ENCODE measurements around the gene EVA1A. TPM values are rescaled to one million over a fixed set of nuclear protein-coding genes. Genes with fewer than 3 reads are reported as not detected.

EVA1A gene
- total and polyA plus RNA-seq, 2 donors (not counting 1 experiment from before 2014, with no cell fraction given): 22.8 to 31.7 TPM

DNA sequence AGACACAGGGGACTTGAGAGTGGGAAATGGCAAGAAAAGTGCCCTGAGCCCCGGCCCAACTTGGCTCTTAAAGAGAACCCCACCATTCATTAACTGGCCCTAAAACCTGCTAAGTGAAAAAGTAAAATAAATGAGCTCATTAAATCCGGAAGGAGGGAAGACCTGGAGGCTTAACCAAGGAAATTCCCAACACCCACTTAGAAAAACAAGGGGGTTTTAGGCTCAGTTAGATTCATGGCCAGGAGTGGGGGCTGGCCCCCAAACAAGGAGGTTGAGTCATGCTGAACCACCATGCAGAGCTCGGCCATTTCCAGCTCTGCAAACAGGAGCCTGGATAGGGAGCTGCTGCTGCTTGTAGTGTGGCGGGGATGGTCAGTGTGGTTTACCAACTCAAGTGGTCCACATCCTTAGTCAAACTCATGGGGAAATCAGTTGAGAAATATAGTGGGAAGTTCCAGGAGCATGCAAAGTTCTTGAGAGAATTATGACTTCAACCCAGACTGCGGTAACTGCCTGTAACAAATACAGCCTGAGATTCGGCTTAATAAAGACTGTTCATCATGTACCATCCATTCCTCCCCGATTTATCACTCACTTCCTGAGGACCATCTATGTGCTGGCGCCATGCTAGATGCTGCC is 46.1 kb upstream of the EVA1A start:
- Histone ChIP-seq H3K9me3 (ENCODE audit: control insufficient read depth, insufficient read depth, low read depth, low read length) (no peaks in the 10 kb centered on the region), H2AFZ (ENCODE audit: low read length) (no peak overlapping the region), H3K36me3 (ENCODE audit: control insufficient read depth, insufficient read depth, low read length) (no peaks in the 10 kb centered on the region), H3K79me2 (ENCODE audit: control insufficient read depth, insufficient read depth, low read length) (no peaks in the 10 kb centered on the region), H4K20me1 (ENCODE audit: control insufficient read depth, extremely low read depth, insufficient read depth, low read length) (no peaks in the 10 kb centered on the region), H3K9ac (ENCODE audit: insufficient read depth, low read length) (no peak overlapping the region), H3K27ac (ENCODE audit: insufficient read depth, low read length) (peak overlapping the region; percentile 35), H3K27me3 (ENCODE audit: control insufficient read depth, insufficient read depth, low read length) (peaks cover 3% of the 10 kb centered on the region), H3K4me2 (ENCODE audit: extremely low read depth, insufficient read depth, low read length) (no peak overlapping the region), H3K4me3 (replicated peaks in 1 of 4; ENCODE audit: control extremely low read depth in 1 of 4, insufficient read depth in 1 of 4, low read depth in 3 of 4, low read length in 4 of 4) (no peak overlapping the region), H3K4me1 (ENCODE audit: control insufficient read depth, extremely low read depth, insufficient read depth, low read length) (peaks cover 21% of the 10 kb centered on the region)
- TF ChIP-seq EZH2 (IDR thresholded peaks at IDR 0.05; ENCODE audit: low read length, missing control alignments): no peak
- TF ChIP-seq, protein P1, sequence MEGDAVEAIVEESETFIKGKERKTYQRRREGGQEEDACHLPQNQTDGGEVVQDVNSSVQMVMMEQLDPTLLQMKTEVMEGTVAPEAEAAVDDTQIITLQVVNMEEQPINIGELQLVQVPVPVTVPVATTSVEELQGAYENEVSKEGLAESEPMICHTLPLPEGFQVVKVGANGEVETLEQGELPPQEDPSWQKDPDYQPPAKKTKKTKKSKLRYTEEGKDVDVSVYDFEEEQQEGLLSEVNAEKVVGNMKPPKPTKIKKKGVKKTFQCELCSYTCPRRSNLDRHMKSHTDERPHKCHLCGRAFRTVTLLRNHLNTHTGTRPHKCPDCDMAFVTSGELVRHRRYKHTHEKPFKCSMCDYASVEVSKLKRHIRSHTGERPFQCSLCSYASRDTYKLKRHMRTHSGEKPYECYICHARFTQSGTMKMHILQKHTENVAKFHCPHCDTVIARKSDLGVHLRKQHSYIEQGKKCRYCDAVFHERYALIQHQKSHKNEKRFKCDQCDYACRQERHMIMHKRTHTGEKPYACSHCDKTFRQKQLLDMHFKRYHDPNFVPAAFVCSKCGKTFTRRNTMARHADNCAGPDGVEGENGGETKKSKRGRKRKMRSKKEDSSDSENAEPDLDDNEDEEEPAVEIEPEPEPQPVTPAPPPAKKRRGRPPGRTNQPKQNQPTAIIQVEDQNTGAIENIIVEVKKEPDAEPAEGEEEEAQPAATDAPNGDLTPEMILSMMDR (conservative IDR thresholded peaks at IDR 0.05 in 1 of 2, IDR thresholded peaks at IDR 0.05 in 1 of 2; ENCODE audit: low read depth in 1 of 2, low read length in 2 of 2): no peak
- DNase-seq (ENCODE audit: low read depth in 2 of 2): peak in 1 of 2 donors; percentile 98

DNA sequence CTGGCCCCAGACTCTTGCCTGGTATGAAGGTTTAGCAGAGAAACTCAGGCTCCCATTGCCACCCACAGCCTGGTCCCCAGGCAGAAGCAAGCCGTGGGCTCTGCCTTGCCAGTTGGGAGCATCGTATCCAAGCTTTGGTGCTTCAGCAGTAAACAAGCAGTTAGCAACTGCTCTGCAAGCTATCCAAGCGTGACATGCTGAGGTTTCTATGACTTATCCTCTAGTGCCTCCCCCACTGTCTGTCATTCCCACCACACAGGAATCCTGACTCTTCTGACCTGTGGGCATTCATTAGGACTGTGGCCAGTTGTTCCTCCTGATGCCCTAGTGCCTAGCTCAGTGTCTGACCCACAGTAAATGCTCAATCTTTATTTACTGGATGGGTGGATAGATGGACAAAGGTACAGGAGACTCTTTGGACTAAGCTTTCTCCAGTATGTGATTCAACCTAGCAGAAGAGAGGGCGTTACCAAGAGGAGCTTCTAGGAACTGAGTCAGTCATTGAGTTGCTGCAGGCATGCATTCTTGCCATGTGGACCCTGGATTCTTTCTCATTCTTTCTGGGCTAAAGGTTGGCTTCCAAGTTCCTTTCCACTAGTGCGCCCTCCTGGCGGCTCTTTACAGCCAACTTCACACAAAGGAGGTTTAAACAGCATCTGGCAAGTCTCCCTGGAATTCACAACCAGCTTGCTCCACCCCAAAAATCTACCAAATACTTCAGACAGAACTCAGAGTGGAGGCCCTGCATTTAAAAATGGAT is 45.2 kb upstream of the EVA1A start:
- H4K20me1 ChIP-seq (ENCODE audit: control insufficient read depth, extremely low read depth, insufficient read depth, low read length): no peaks in the 10 kb centered on the region
- no peak overlapping the region for H3K4me3 ChIP-seq (replicated peaks in 1 of 4; ENCODE audit: control extremely low read depth in 1 of 4, insufficient read depth in 1 of 4, low read depth in 3 of 4, low read length in 4 of 4)
- peak overlapping the region; percentile 55 for H3K4me2 ChIP-seq (ENCODE audit: extremely low read depth, insufficient read depth, low read length)
- peak overlapping the region; percentile 55 for H3K27ac ChIP-seq (ENCODE audit: insufficient read depth, low read length)
- H3K79me2 ChIP-seq (ENCODE audit: control insufficient read depth, insufficient read depth, low read length): no peaks in the 10 kb centered on the region
- H3K9me3 ChIP-seq (ENCODE audit: control insufficient read depth, insufficient read depth, low read depth, low read length): no peaks in the 10 kb centered on the region
- DNase-seq (ENCODE audit: low read depth in 2 of 2): peak; percentile 85 to 99
- TF ChIP-seq EZH2 (IDR thresholded peaks at IDR 0.05; ENCODE audit: low read length, missing control alignments): no peak
- TF ChIP-seq, protein P1 (conservative IDR thresholded peaks at IDR 0.05 in 1 of 2, IDR thresholded peaks at IDR 0.05 in 1 of 2; ENCODE audit: low read depth in 1 of 2, low read length in 2 of 2): peak; percentile 25 to 34
- no peaks in the 10 kb centered on the region for H3K36me3 ChIP-seq (ENCODE audit: control insufficient read depth, insufficient read depth, low read length)
- peaks cover 21% of the 10 kb centered on the region for H3K4me1 ChIP-seq (ENCODE audit: control insufficient read depth, extremely low read depth, insufficient read depth, low read length)
- H3K9ac ChIP-seq (ENCODE audit: insufficient read depth, low read length): no peak overlapping the region
- H3K27me3 ChIP-seq (ENCODE audit: control insufficient read depth, insufficient read depth, low read length): no peaks in the 10 kb centered on the region
- H2AFZ ChIP-seq (ENCODE audit: low read length): no peak overlapping the region

DNA sequence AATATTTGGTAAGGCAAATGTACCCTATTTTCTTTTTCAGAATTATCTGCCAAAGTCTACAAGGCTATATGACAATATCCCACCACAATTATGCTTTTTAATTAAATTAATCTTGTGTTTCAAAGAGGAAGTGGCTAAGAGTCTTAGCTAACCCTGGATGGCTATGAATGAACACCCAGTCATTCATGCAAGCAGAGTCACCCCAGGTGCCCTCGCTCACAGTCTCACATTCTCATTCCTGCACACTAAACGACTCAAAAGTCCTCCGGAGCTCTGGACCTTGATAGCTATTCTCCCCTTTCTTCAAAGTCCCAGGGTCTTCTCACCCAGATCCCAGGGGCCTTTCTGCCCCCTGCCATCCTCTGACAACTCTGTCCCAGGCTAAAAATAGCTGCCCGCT is 43.7 kb upstream of the EVA1A start:
- no peak overlapping the region for H3K27ac ChIP-seq (ENCODE audit: insufficient read depth, low read length)
- no peak overlapping the region for H3K9ac ChIP-seq (ENCODE audit: insufficient read depth, low read length)
- peaks cover 21% of the 10 kb centered on the region for H3K4me1 ChIP-seq (ENCODE audit: control insufficient read depth, extremely low read depth, insufficient read depth, low read length)
- no peaks in the 10 kb centered on the region for H3K36me3 ChIP-seq (ENCODE audit: control insufficient read depth, insufficient read depth, low read length)
- no peak overlapping the region for H2AFZ ChIP-seq (ENCODE audit: low read length)
- no peak for TF ChIP-seq EZH2 (IDR thresholded peaks at IDR 0.05; ENCODE audit: low read length, missing control alignments)
- TF ChIP-seq, protein P1 (conservative IDR thresholded peaks at IDR 0.05 in 1 of 2, IDR thresholded peaks at IDR 0.05 in 1 of 2; ENCODE audit: low read depth in 1 of 2, low read length in 2 of 2): no peak
- no peak overlapping the region for H3K4me2 ChIP-seq (ENCODE audit: extremely low read depth, insufficient read depth, low read length)
- DNase-seq (ENCODE audit: low read depth in 2 of 2): peak in 1 of 2 donors; percentile 66
- H3K79me2 ChIP-seq (ENCODE audit: control insufficient read depth, insufficient read depth, low read length): no peaks in the 10 kb centered on the region
- no peaks in the 10 kb centered on the region for H4K20me1 ChIP-seq (ENCODE audit: control insufficient read depth, extremely low read depth, insufficient read depth, low read length)
- no peaks in the 10 kb centered on the region for H3K27me3 ChIP-seq (ENCODE audit: control insufficient read depth, insufficient read depth, low read length)
- no peaks in the 10 kb centered on the region for H3K9me3 ChIP-seq (ENCODE audit: control insufficient read depth, insufficient read depth, low read depth, low read length)
- H3K4me3 ChIP-seq (replicated peaks in 1 of 4; ENCODE audit: control extremely low read depth in 1 of 4, insufficient read depth in 1 of 4, low read depth in 3 of 4, low read length in 4 of 4): no peak overlapping the region

Data from fibroblast of lung (primary cell).